ENCODE data around the gene DAW1. TPM values are rescaled to one million over a fixed set of nuclear protein-coding genes. Genes with fewer than 3 reads are reported as not detected.

Gene DAW1, protein sequence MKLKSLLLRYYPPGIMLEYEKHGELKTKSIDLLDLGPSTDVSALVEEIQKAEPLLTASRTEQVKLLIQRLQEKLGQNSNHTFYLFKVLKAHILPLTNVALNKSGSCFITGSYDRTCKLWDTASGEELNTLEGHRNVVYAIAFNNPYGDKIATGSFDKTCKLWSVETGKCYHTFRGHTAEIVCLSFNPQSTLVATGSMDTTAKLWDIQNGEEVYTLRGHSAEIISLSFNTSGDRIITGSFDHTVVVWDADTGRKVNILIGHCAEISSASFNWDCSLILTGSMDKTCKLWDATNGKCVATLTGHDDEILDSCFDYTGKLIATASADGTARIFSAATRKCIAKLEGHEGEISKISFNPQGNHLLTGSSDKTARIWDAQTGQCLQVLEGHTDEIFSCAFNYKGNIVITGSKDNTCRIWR
- total RNA-seq (2022; extraction: Qiagen RNA extraction): 2.3 to 3.0 TPM (median 2.4 TPM) in 5 replicates

DNA sequence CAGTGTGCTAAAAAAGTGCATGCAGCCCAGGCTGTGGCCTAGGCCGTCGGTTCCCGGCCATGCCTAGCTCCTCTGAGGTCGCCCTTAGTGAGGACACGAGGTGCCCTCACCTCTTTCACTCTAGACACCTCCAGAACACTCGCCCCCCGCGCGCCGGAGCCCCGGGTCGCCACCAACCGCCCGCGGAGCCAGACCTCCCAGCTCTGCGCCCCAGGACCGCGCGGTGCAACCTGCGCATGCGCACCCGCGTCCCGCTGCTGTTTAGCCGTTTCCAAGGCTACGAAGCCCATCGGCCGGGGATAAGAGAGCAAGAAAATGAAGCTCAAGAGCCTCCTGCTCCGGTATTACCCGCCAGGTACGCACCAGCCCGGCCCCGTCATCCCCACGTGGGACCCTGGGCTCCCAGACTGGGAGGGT, at the start of gene DAW1:
DAW1 (plus strand) TSS at position 257 of the 417 bp plus-strand sequence; CDS start at position 316, 59 bp downstream.

Other genes with a start within 250 kb of the DAW1 start
- gene SCYGR5, start 204.8 kb upstream of the DAW1 start, total RNA-seq (2022; extraction: Qiagen RNA extraction): not detected in 5 replicates
- gene SLC19A3, start 153.6 kb upstream of the DAW1 start, total RNA-seq (2022; extraction: Qiagen RNA extraction): 1.9 to 2.9 TPM (median 2.2 TPM) in 5 replicates
- gene SCYGR6, start 146.9 kb upstream of the DAW1 start, total RNA-seq (2022; extraction: Qiagen RNA extraction): not detected in 5 replicates
- gene SCYGR7, start 143.3 kb upstream of the DAW1 start, total RNA-seq (2022; extraction: Qiagen RNA extraction): not detected in 5 replicates
- gene SCYGR8, start 125.7 kb upstream of the DAW1 start, total RNA-seq (2022; extraction: Qiagen RNA extraction): not detected in 5 replicates
- 3.0 to 6.9 TPM (median 3.9 TPM) in 5 replicates for gene CCL20, start 57.8 kb upstream of the DAW1 start, total RNA-seq (2022; extraction: Qiagen RNA extraction)

Data from A549 treated with dexamethasone at 1 μM for 4 hours (cell line).